Measurements from ENCODE around the gene CDC73.
"Not testable (repeated sequence)": the region's sequence is repeated elsewhere in the genome, so short reads cannot be mapped to it uniquely, and the experiment has no call there.

The CDC73 gene

DNA sequence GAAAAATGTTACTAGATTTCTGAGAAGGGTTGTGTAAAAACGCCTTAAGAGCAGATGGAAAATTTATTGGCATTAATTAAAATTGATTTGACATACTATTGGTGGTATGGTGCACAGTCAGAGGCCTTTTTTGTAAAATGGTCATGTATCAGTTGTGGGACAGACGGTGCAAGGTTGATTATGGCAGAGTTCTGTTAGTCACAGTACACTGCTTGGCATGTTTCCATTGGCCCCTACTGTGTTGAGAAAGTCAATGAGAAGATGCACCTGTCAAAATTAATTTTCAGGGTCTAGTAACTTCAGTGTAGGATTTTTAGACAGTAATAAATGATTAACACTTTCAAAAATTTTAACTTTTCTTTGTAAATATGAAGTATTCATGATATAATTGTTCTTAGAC is 60.2 kb downstream of the CDC73 start:
- DNase-seq = no peak

DNA sequence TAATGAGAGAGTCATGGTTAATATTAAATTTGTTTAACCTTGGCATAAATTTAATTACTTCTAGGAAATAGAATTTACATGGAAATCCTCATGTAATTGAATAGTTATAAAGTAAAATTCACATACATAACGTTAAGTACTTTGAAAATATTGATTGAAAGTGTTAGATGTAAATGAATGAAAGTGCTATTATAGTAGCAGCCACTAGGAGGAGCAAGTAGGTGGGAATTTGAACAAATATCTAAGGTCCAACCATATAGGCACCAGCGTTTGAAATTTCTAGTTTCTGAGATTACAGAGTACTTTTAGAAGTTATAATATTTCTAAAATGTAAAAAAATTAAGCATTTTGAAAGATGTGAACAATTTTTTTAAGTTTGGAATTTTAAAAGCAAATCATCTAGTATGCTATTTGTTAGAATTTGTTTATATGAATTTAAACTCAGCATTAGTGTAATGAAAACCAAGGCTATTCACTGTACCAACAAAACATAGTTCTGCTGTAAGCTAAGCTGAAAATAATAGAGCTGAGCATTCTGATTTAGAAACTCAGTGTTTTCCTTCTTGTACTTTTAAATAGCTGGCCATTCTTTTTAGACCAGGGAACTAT is 61.3 kb downstream of the CDC73 start:
- peak in 2 of 5 donors; percentile 14 to 52 for DNase-seq

DNA sequence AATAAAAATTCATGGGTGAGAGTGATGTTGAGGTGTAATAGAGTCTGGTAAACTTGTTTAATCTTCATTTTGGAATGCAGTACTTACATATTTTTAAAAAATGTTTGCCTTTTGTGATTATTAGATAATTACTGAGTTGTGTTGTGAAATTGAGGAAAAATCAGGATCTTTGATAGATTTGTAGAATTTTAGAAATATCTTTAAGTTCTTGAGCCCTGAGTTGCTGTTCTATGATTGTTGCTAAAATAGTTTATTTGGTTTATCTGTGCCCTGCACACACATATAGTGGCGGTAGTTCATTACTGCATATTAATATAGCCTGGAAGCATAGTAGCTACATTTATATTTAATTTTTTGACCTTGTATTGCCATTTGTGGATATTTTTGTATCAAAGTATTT is 62.9 kb downstream of the CDC73 start:
- no peak for DNase-seq

DNA sequence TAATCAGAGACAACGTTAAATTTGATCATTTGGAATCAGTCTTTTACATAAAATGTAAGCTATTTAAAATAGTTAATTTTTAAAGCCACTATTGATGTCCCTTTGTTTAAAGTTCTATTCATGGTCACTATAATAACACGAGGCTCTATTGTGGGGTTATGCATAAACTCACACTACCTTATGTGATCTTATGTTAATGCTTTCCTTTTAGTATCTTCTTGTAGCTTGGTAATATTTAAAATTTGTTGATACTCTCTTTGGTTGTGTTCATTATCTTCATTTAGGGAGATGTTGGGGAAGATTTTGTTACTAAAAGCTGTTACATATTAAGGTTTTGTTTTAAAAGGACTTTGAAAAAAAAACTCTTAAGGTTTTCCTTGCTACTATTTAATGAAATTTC is 63.4 kb downstream of the CDC73 start:
- no peak for DNase-seq

DNA sequence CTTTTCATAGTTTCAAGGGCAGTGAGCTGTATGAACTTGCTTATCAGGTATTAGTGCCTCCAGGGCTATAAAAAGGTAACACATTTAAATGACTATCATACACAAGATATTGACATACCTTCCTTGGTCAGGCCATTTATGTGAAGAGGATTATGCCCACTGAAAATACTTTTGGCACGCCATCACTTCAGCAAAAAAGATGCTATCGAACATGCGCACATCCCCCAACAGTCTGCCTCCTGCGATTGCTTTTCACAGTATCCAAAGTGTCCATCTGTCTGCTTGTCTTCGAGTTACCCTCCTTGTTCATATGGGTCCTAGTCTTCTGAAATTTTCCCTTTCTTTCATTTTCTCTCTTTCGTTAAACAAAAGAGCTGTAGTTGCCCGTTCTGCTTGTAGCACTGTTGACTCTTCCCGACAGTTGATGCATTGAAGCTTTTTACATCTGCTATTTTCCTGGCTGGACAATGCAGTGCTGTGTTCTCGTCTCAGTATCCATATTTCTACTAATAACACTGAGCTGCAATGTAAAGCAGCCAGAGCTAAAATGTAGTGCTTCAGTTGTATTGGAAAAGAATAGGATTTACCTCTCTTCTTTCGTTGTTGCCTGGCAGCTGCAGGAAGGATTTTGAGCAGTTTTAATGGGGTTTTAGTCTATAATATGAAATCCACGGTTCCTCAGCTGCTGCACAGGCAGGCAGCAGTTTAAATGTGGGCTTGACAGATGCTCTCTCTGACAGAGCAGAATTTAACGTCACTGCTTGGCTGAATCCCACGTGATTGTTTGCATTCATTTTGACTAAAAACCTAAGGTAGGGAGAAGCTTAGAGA is 64.3 kb downstream of the CDC73 start, which contains the start of gene B3GALT2:
TSS of gene B3GALT2 (minus strand) at position 713 of the 831 bp plus-strand sequence. CDS start 5,051 bp downstream, outside the sequence.
- peak in 1 of 5 donors; percentile 9 for DNase-seq

DNA sequence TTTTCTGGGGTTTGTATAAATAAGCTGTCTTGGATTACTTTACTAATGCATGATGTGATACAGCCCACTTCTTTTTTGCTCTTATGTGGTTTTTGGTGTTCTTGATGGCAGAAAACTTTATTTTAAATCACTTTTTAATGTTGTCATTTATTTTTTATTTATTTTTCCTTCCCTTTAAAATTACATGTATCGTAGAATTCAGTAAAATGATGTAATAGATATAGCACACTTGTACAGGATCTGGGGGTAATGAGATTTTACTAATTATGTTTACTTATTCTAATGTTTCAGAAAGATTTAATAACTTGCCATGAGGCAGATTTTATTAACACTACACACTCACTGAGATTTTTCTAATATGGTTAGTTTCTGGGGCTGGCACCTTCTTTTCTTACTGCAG is 65.3 kb downstream of the CDC73 start:
- no peak for DNase-seq

DNA sequence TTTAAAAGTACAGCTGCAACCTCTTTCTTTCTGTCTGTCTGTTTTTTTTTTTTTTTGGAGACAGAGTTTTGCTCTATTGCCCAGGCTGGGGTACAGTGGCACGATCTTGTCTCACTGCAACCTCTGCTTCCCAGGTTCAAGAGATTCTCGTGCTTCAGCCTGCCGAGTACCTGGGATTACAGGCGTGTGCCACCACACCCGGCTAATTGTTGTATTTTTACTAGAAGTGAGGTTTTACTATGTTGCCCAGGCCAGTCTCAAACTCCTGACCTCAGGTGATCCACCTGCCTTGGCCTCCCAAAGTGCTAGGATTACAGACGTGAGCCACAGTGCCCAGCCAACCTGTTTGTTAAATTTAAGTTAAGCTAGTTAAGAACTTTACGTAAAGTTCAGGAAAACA is 67.1 kb downstream of the CDC73 start:
- not testable (repeated sequence) for DNase-seq

DNA sequence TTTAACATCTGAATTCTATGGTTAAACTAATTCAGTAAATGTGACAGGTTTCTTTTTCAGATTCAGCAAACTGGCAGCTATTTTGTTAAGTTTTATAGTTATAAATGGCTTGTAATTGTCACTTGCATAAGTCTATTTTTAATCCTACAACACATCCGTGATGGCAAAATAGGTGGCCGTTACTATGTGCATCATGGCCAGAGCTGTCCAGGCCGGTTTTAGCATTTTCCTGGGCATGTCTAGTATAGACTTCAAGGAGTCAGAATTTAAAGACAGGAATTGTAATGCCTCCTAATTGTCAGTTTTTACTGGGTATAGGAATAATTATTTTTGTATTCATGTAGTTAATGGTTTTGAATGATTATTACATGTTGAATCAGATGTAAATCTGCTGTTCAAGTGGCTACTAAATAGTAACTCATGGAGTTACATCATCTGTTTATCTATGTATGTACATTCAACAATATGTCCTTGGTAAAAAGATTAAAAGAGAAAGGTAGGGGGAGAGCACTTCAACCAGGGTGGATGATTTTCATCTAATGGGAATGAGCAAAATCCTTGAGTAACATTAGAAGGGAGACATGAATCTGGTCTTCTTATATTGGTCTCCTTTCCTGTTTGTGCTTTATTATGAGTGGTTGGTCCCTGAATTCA is 67.7 kb downstream of the CDC73 start:
- no peak for DNase-seq

DNA sequence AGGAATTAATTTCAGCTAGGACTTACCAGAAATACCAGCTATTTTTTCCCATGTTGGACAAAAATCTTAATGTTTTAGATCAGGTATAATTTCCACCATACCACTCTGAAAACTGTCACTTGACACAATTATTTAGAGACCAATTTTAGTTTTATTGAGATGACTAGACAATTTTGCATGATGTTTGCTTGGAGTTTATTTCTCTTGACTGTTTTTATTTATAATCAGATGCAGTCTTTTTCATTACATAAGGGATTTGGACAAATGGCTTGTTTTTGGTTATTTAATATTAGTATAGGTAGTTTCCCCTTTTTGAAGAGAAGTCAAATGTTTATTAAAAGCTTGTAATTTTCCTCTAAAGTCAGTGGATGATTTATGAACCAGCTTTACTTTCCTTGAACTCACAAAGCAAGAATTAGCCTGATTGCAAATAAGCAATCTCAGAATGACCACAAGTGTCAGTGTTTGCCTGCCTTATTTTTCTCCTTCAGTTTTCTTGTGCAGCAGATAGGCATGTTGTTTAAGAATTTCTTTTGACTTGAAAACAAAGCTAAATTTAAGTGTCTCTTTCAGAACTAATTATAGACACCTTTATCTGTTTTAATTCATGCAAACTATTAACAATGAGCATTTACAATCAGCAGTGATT is 68.4 kb downstream of the CDC73 start:
- no peak for DNase-seq

DNA sequence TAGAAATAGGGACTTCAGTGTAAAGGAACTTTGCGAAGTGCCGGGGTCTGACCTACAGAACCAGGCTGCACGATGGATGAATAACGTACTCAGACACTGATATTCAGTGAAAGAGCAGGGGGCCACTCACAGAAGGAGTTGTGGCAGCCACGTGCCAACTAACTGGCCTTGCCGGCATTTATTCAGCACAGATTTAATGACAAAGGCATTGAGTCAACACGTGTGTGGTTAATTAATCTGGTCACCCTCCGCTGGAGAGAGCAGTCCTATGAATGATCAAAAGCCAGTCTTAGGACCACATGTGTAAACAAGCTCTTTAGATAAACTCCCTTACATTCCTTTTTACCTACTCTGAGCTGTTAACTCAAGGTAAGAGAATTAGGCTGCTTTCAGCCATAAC is 70.8 kb downstream of the CDC73 start:
- no peak for DNase-seq

DNA sequence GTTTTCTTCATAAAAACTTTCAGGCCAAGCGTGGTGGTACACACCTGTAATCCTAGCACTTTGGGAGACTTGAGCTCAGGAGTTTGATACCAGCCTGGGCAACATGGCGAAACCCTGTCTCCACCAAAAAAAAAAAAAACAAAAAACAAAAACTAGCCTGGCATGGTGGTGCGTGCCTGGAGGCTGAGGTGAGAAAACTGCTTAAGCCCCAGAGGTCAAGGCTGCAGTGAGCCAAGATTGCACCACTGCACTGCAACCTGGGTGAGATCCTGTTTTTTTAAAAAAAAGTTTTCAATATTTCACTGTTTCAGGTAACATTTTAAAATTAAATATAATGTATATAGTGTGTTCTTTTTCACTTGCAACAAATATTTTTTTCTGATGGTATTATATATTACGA is 78.1 kb downstream of the CDC73 start:
- no peak for DNase-seq

DNA sequence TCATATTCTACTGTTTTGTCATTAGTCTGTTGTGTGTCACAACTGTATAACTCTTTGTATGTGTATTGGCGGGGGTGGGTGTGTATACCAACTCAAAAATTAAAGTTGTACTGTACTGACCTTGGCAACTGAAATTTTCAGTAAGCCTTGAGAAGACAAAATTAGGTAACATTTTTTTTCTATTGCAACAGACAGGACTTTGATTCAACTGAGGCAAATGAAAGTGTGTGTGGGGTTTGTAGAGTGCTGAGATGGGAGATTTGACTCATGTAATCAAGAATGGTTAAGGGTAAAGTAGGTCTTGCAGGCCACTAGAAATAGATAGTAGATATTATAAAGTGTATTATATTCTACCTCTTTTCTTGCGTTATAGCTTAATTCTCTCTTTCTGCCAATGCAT is 79.2 kb downstream of the CDC73 start:
- no peak for DNase-seq

DNA sequence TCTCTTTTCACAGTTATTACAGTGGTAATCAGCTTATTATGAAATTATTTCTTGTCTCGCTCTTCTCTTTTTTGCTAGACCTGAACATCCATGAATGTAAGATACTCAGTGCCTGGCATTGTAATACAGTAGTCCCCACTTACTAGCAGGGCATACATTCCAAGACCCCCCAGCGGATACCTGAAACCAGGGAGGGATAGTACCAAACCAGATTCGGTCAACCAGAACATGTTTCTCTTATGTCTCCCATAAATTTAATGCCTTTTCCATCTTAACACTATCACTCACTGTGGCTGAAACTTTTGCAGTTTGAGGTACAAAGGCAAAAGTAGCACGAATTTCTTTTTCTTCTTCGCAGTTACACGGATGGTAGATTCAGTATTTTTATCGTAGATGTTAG is 89.2 kb downstream of the CDC73 start:
- no peak for DNase-seq

DNA sequence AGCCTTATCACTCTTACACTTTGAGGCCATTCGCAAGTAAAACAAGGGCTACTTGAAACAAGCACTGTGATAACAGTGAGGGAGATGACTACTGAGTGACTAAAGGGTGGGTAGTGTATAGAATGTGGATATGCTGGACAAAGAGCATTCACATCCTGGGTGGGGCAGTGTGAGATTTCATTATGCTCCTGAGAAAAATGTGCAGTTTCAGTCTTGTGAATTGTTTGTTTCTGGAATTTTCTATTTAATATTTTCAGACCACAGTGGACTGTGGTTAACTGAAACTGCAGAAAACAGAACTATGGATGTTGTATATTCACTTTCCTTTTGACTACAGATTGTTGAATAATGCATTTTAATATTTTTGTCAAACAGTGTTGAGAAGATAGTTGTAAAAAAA is 89.7 kb downstream of the CDC73 start:
- no peak for DNase-seq

DNA sequence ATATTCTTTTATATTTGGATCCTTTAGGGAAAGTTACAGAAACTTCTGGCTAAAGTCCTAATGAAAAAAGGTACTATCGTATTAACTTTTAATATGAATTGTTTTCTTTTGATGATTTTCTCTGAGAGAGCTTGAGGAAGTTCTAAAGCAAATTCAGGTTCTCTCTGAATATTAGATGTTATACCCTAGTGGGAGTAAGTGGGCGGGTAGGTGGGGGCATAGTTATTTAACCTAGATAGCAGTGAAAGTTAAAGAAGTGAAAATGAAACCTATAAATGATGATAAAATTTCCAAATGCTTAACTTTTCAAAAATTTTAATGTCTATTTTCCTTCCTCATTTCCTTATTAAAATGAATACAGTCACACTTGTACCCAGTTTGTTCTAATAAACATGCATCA is 90.8 kb downstream of the CDC73 start:
- no peak for DNase-seq

DNA sequence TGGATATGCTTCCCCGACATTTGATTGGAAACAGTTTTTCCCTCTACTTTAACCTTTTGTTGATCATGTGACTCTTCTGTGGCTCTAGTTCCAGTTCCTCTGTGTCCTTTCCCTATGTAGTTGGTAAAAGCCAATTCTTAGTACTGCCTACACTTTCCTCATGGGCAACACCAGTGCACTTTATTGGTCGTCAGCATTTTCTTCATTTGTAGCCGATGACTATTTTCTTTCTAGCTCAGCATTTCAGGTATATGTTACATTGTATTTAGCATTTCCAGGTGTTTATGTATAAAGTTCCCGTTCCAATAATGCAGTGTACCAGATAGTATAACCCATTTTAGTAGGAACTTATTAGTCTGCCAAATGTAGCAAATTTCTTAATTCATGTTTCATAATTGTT is 92.2 kb downstream of the CDC73 start:
- no peak for DNase-seq

DNA sequence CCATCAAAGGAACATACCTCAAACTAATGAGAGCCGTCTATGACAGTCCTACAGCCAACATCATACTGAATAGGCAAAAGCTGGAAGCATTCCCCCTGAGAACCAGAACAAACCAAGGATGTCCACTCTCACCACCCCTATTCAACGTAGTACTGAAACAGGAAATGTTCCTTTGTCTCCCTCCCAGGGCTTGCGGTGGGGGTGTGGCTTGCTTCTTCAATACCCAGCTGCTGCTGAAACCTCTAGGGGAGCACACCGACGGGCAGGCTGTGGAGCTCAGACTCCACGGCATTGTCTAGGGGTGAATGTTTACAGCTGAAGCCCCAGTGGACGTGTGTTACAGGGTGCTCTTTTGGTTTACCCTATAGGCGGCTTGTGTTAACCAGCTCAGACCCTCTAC is 95.1 kb downstream of the CDC73 start:
- no peak for DNase-seq

DNA sequence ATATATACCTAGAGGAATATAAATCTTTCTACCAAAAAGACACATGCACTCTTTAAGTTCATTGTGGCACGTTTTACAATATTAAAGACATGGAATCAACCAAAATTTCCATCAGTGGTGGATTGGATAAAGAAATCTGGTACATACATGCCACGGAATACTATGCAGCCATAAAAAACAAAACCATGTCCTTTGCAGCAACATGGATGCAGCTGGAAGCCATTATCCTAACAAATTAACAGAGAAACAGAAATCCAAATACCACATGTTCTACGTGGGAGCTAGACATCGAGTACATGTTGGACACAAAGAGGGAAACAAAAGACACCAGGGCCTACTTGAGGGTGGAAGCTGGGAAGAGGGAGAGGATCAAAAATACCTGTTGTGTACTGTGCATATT is 97.6 kb downstream of the CDC73 start:
- DNase-seq = no peak

DNA sequence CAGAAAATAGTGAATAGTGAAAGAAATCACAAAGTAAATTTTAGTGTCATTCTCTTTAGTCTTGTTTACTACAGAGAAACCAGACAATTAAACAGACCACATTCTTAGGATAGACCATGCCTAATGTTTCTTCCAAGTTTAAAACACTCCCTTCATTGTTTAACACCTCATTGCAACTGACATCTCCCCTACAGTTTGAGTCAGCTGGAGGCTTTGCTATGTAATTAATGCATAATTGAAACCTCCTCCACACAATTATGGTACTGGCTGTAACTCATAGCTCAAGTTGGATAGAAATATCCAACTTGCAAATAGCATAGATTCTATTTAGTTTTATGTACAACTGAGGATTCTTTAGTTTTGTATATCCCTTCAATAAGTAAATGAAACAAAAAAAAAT is 99.8 kb downstream of the CDC73 start:
- DNase-seq = no peak

DNA sequence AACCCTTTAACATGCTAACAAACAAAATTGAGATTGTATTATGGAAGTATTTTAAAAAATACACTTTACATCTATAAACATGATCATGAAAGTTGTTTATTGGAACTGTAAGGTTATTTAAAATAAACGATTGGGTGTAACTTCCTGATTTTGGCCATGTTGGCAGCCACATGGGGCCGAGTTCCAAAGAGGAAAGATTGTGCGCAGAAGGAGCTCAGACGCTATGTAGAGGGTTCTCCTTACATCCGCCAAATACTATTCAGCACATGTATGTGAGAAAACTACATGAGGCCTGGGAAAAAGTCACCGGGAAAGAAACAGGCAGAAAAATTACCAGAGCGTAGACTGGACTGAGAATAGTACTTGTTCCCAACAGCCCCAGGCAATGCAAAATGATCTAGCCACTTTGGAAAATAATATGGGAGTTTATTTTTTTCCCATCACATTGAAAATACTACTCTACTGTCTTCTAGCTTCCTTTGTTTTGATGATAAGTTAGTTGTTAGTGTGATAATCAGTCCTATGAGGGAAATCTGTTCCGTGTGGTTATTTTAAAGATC is 100.3 kb downstream of the CDC73 start:
- no peak for DNase-seq

DNA sequence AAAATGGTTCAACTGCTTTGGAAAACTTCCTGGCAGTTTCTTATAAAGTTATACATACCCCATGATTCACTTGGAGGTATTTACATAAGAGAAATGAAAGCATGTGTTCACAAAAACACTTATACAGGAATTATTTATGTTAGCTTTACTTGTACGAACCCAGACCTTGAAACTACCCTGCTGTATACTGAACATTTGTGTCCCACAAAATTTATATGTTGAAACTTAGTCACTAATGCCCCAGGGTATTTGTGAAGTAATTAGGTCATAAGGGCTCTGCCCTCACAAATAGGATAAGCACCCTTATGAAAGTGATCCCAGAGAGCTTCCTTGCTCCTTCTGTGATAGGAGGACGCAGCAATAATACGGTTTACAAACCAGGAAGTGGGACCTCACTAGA is 107.3 kb downstream of the CDC73 start:
- no peak for DNase-seq

DNA sequence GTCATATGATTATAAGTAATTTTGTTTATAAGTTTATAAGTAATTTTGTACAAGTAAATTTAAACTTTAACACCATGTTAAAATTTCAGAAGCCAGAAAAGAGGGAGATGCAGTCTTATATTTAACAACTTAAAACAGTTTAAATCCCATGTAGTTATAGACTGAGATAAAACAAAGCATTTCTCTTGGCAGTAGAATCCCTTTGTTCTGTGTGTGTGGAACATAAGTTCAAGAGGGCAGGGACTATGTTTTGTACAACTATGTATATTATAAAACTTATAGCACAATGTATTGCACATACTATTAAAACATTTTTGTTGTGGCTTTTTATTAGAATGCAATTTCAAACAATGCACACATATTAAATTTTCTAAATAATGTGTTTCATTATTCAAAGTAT is 109.3 kb downstream of the CDC73 start:
- not testable (repeated sequence) for DNase-seq

DNA sequence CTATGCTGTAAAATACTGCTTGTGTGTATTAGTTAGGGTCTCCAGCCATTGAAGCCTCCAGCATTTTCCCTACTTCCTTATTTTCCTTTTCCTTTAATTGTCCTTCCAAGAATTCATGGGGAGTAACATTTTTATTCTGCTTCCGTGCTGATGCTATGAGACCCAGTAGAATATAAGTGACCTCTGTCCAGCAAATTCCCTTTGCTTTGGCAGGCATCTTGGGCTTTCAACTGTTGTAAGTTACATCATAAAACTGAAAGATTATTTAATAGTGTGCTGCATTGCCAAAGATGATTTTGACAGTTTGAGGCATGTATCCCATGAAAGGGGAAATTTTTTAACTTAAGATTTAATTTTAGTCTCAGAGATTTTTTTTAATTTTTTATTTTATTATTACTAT is 112.7 kb downstream of the CDC73 start:
- DNase-seq = no peak
